Activated CD4-positive, alpha-beta memory T cell treated with anti-CD3 and anti-CD28 coated beads, Interleukin-2, amount 10 ng/mL, durations not matched to agents 7 days and 5 days (primary cell): Measurements from ENCODE around the gene FBXL4. TPM values are rescaled to one million over a fixed set of nuclear protein-coding genes. Genes with fewer than 3 reads are reported as not detected.

ENCODE experiments used
- CTCF ChIA-PET: fragments of 350-600 bp; sonication (Branson Sonifier 250); formaldehyde crosslinking; loops from one replicate; lab custom pipeline; 2021; ENCODE audit warnings: antibody characterized with exemption, inconsistent platforms; lab: Charles Lee
- POLR2A ChIA-PET: fragments of 350-600 bp; sonication (Branson Sonifier 250); formaldehyde crosslinking; loops from one replicate; lab custom pipeline; 2021; ENCODE audit warnings: antibody characterized with exemption; lab: Charles Lee
- DNase-seq: peaks from one replicate; pipeline ENCODE4 v3.0.0-alpha.2; 2020
- H3K27ac Mint-ChIP-seq: one replicate; pipeline ENCODE4 v1.8.0; 2021; ENCODE audit warnings: mild to moderate bottlenecking, mixed read lengths
- H3K27me3 Mint-ChIP-seq: one replicate; pipeline ENCODE4 v1.8.0; 2021; ENCODE audit warnings: mixed read lengths
- H3K36me3 Mint-ChIP-seq: one replicate; pipeline ENCODE4 v1.8.0; 2021; ENCODE audit warnings: low read depth, mixed read lengths
- H3K4me1 Mint-ChIP-seq: one replicate; pipeline ENCODE4 v1.8.0; 2021; ENCODE audit warnings: mixed read lengths
- H3K4me3 Mint-ChIP-seq: one replicate; pipeline ENCODE4 v1.8.0; 2021; ENCODE audit warnings: mild to moderate bottlenecking, mixed read lengths
- H3K9me3 Mint-ChIP-seq: one replicate; pipeline ENCODE4 v1.8.0; 2021; ENCODE audit warnings: mixed read lengths
- total RNA-seq, 2 experiments: library from RNA; stranded (reverse); gene quantifications; one replicate each; pipeline ENCODE4 v1.2.3, GENCODE V29; 2021

FBXL4 gene
- total RNA-seq, 2 experiments from 2014 or later, result 11.5 to 12.1 TPM

DNA sequence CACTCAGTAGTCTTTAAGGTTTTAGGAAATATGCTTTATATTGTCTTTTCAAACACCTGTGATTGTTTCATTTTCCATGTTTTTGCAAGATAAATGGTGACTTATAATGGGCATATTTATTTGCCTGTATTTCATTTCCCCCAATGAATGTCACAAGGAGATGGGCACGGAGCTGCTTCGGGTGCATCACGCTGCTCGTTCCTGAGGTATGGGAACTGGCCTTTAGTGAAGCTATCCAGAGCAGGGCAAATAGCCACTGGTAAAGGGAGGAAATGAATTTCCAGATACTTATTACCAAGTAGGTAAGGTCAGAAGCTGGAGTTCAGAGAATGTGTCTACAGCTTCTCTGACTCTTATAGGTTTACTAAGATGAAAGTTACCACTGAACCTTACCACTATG lies 109.7 kb downstream of the FBXL4 start:
- Mint-ChIP-seq H3K4me3 (no peak overlapping the region), H3K27ac (no peak overlapping the region), H3K36me3 (no peaks in the 10 kb centered on the region), H3K27me3 (peaks cover 85% of the 10 kb centered on the region), H3K4me1 (peaks cover 23% of the 10 kb centered on the region), H3K9me3 (no peaks in the 10 kb centered on the region)
- ChIA-PET CTCF (no interaction called here), POLR2A (interaction anchor here (1.4 kb wide), 1 partner anchor 9 kb away, joined by 4 read pairs; no protein-coding TSS in a partner anchor)
- no peak for DNase-seq

- Mint-ChIP-seq H3K4me1 (peaks cover 26% of the 10 kb centered on the region), H3K4me3 (no peak overlapping the region), H3K27ac (no peak overlapping the region), H3K27me3 (peaks cover 85% of the 10 kb centered on the region), H3K36me3 (peaks cover 4% of the 10 kb centered on the region), H3K9me3 (no peaks in the 10 kb centered on the region)
- ChIA-PET POLR2A (interaction anchor here (0.6 to 1.4 kb wide), 2 partner anchors 8 to 68 kb away, joined by 3 to 4 read pairs; no protein-coding TSS in a partner anchor), CTCF (interaction anchor here (0.8 kb wide), 1 partner anchor 8 kb away, joined by 3 read pairs; no protein-coding TSS in a partner anchor)
- DNase-seq, result no peak
Observed at GRCh38 chr6:98836962-98837944, 110.5 kb downstream of the FBXL4 start.

GRCh38 chr6:98836025-98836961 lies 111.5 kb downstream of the FBXL4 start:
- H3K27me3 Mint-ChIP-seq, result peaks cover 83% of the 10 kb centered on the region
- peak overlapping the region; percentile 1 for H3K27ac Mint-ChIP-seq
- DNase-seq, result no peak
- CTCF ChIA-PET, result interaction anchor here (0.8 kb wide), 1 partner anchor 9 kb away, joined by 3 read pairs; no protein-coding TSS in a partner anchor
- no peaks in the 10 kb centered on the region for H3K9me3 Mint-ChIP-seq
- H3K4me3 Mint-ChIP-seq, result no peak overlapping the region
- H3K4me1 Mint-ChIP-seq, result peaks cover 33% of the 10 kb centered on the region
- POLR2A ChIA-PET, result interaction anchor here (1.2 kb wide), 1 partner anchor 15 kb away, joined by 3 read pairs; no protein-coding TSS in a partner anchor
- peaks cover 5% of the 10 kb centered on the region for H3K36me3 Mint-ChIP-seq

DNA sequence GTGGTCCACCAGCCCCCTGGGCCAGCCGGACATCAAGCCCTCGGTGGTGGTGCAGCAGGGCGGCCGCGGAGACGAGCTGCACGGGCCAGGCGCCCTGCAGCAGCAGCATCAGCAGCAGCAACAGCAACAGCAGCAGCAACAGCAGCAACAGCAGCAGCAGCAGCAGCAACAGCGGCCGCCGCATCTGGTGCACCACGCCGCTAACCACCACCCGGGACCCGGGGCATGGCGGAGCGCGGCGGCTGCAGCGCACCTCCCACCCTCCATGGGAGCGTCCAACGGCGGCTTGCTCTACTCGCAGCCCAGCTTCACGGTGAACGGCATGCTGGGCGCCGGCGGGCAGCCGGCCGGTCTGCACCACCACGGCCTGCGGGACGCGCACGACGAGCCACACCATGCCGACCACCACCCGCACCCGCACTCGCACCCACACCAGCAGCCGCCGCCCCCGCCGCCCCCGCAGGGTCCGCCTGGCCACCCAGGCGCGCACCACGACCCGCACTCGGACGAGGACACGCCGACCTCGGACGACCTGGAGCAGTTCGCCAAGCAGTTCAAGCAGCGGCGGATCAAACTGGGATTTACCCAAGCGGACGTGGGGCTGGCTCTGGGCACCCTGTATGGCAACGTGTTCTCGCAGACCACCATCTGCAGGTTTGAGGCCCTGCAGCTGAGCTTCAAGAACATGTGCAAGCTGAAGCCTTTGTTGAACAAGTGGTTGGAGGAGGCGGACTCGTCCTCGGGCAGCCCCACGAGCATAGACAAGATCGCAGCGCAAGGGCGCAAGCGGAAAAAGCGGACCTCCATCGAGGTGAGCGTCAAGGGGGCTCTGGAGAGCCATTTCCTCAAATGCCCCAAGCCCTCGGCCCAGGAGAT lies 112.4 kb downstream of the FBXL4 start:
- no peak for DNase-seq
- peaks cover 85% of the 10 kb centered on the region for H3K27me3 Mint-ChIP-seq
- ChIA-PET POLR2A (interaction anchor here (1.2 kb wide), 1 partner anchor 16 kb away, joined by 3 read pairs; no protein-coding TSS in a partner anchor), CTCF (no interaction called here)
- H3K27ac Mint-ChIP-seq, result no peak overlapping the region
- no peaks in the 10 kb centered on the region for H3K9me3 Mint-ChIP-seq
- no peak overlapping the region for H3K4me3 Mint-ChIP-seq
- peaks cover 9% of the 10 kb centered on the region for H3K36me3 Mint-ChIP-seq
- H3K4me1 Mint-ChIP-seq, result peaks cover 39% of the 10 kb centered on the region

DNA sequence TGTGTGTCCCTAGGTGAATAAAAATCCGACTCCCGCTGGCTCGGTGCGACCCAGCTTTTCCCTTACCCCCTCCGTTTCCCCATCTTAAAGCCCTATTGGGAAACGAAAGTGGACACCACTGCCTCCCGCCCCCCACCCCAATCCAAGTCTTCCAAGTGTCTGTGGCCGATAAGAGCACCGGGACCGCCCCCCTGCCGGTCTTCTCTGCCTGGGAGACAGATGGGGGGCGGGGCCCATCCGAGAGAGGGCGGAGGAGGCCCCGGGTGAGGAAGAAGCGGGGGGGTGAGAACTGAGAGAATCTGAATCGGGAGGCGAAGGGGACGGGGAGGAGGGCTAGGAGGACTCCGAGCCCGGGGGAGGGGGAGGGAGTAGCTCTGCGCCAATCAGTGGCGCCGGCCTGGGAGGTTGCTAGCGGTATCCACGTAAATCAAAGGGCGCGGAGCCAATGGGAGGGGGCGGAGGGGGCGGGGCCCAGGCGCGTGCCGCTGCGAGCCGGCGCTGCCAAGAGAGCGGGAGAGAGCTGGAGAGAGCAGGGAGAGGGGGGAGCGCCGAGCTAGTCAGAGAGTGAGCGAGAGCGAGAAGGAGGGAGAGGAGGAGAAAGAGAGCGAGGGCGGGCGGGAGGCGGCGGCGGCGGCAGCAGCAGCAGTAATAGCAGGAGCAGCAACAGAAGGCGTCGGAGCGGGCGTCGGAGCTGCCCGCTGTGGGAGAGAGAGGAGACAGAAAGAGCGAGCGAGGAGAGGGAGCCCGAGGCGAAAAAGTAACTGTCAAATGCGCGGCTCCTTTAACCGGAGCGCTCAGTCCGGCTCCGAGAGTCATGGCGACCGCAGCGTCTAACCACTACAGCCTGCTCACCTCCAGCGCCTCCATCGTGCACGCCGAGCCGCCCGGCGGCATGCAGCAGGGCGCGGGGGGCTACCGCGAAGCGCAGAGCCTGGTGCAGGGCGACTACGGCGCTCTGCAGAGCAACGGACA lies 113.4 kb downstream of the FBXL4 start, which contains the start of gene POU3F2:
Gene POU3F2, plus strand, starts transcription at position 515 of the 972 bp plus-strand sequence. Its CDS starts 300 bp downstream, at position 815.
- Mint-ChIP-seq H3K36me3 (peaks cover 9% of the 10 kb centered on the region), H3K4me1 (peaks cover 39% of the 10 kb centered on the region), H3K9me3 (no peaks in the 10 kb centered on the region), H3K4me3 (peak within 1 kb of the TSS; percentile 73), H3K27ac (peak within 1 kb of the TSS; percentile 40), H3K27me3 (peaks cover 82% of the 10 kb centered on the region)
- DNase-seq, result peak; percentile 69
- ChIA-PET POLR2A (interaction anchor here (1.0 kb wide), 1 partner anchor 11 kb away, joined by 4 read pairs; no protein-coding TSS in a partner anchor), CTCF (no interaction called here)

- Mint-ChIP-seq H3K27ac (peak overlapping the region; percentile 40), H3K9me3 (no peaks in the 10 kb centered on the region), H3K4me1 (peaks cover 39% of the 10 kb centered on the region), H3K36me3 (peaks cover 9% of the 10 kb centered on the region), H3K4me3 (peak overlapping the region; percentile 73), H3K27me3 (peaks cover 85% of the 10 kb centered on the region)
- ChIA-PET CTCF (no interaction called here), POLR2A (interaction anchor here (1.0 kb wide), 1 partner anchor 12 kb away, joined by 4 read pairs; no protein-coding TSS in a partner anchor)
- no peak for DNase-seq
Observed at GRCh38 chr6:98833307-98834059, 114.3 kb downstream of the FBXL4 start.

- Mint-ChIP-seq H3K27me3 (peaks cover 85% of the 10 kb centered on the region), H3K4me3 (peak overlapping the region; percentile 73), H3K9me3 (no peaks in the 10 kb centered on the region), H3K36me3 (peaks cover 9% of the 10 kb centered on the region), H3K27ac (no peak overlapping the region), H3K4me1 (peaks cover 39% of the 10 kb centered on the region)
- ChIA-PET CTCF (no interaction called here), POLR2A (interaction anchor here (0.9 kb wide), 1 partner anchor 114 kb away, joined by 4 read pairs; no protein-coding TSS in a partner anchor)
- no peak for DNase-seq
Observed at GRCh38 chr6:98833057-98833306, 114.8 kb downstream of the FBXL4 start.

DNA sequence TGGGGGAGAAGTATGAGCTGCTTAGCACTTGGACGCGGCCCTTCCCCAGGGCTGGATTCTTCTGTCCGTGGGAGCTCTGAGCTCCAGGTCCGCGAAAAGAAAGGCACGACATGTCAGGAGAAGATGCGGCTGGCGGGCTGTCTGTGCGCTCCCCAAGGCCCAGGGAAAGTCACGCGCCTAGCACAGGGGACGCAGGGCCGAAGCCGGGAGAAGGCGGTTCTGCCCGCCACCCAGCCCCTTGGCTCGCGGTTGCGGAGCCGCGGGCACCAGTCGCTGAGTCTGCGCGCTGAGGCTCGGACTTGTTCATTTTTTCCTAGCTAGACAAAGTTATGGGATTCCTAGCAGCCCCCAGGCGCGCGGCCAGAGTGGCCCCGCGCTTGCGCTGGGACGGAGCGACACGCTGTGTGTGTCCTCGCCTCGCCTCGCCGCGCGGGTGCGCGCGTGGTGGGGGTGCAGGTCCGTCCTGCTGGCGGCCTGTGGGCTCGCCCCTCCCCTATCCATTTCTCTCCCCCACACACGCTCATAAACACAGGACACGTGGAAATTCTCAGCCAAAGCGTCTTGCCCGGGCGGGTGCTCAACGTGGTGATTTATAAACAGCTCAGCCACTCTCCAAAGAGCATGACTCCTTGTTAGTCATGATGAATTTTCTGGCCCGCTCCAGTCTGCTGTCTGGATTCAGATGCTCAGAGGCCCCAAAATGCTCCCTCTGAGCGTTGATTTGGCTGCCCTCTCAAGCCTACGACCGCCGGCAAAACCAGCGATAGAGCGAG lies 115.3 kb downstream of the FBXL4 start:
- Mint-ChIP-seq H3K27me3 (peaks cover 84% of the 10 kb centered on the region), H3K4me1 (peaks cover 39% of the 10 kb centered on the region), H3K36me3 (peaks cover 9% of the 10 kb centered on the region), H3K27ac (peak overlapping the region; percentile 27), H3K4me3 (peak overlapping the region; percentile 73), H3K9me3 (no peaks in the 10 kb centered on the region)
- no peak for DNase-seq
- POLR2A ChIA-PET, result interaction anchor here (0.9 kb wide), 1 partner anchor 115 kb away, joined by 4 read pairs; no protein-coding TSS in a partner anchor
- CTCF ChIA-PET, result no interaction called here

GRCh38 chr6:98831959-98832283 lies 115.8 kb downstream of the FBXL4 start:
- H3K27me3 Mint-ChIP-seq, result peaks cover 84% of the 10 kb centered on the region
- peaks cover 9% of the 10 kb centered on the region for H3K36me3 Mint-ChIP-seq
- ChIA-PET CTCF (no interaction called here), POLR2A (no interaction called here)
- no peak for DNase-seq
- H3K4me1 Mint-ChIP-seq, result peaks cover 40% of the 10 kb centered on the region
- no peaks in the 10 kb centered on the region for H3K9me3 Mint-ChIP-seq
- H3K27ac Mint-ChIP-seq, result peak overlapping the region; percentile 52
- no peak overlapping the region for H3K4me3 Mint-ChIP-seq
